IMR-90 (cell line): ENCODE data around the gene CFAP299. TPM values are rescaled to one million over a fixed set of nuclear protein-coding genes. Genes with fewer than 3 reads are reported as not detected.

ENCODE experiments used
- ATAC-seq: fragments of 200-7000 bp; cut with Tn5 transposase; 2 replicates; pipeline ENCODE4 v1.9.1; 2020; ENCODE audit warnings: low read depth, mild to moderate bottlenecking, moderate library complexity
- BruUV-seq: library from RNA; stranded (reverse); fragments of 400-500 nt; replicated peaks from 2 replicates; lab custom pipeline; 2021; lab: Mats Ljungman, UMichigan
- CTCF ChIA-PET: fragments of 300-600 bp; formaldehyde crosslinking; extraction: SDS; loops from one replicate; lab custom pipeline; 2021; ENCODE audit warnings: antibody characterized with exemption; lab: Yijun Ruan, JAX
- POLR2A ChIA-PET: fragments of 300-600 bp; sonication (Branson Sonifier 250); formaldehyde crosslinking; loops from one replicate; lab custom pipeline; 2022; ENCODE audit warnings: antibody characterized with exemption; ENCODE audit not compliant: unreplicated experiment; lab: Charles Lee
- DNase-seq: peaks from one replicate; pipeline ENCODE4 v3.0.0; 2013
- H2AFZ ChIP-seq: replicated peaks from 2 replicates; pipeline ENCODE3; 2013; ENCODE audit warnings: low read length, mild to moderate bottlenecking; ENCODE audit not compliant: poor library complexity
- H2AK5ac ChIP-seq: 2 replicates; pipeline ENCODE4 v1.6.1; 2013; ENCODE audit warnings: low read depth, low read length, inconsistent platforms
- H2AK9ac ChIP-seq: replicated peaks from 2 replicates; pipeline ENCODE3; 2013; ENCODE audit warnings: mild to moderate bottlenecking, low read depth, low read length, moderate library complexity; ENCODE audit not compliant: poor library complexity
- H2BK120ac ChIP-seq: 2 replicates; pipeline ENCODE4 v1.6.1; 2013; ENCODE audit warnings: low read depth, low read length, inconsistent platforms
- H2BK15ac ChIP-seq: 3 replicates; pipeline ENCODE4 v1.6.1; 2013; ENCODE audit warnings: low read depth, low read length, inconsistent platforms
- H2BK20ac ChIP-seq: 2 replicates; pipeline ENCODE4 v1.6.1; 2013; ENCODE audit warnings: low read depth, mild to moderate bottlenecking, inconsistent platforms, low read length, moderate library complexity
- H2BK5ac ChIP-seq: 2 replicates; pipeline ENCODE4 v1.6.1; 2013; ENCODE audit warnings: mild to moderate bottlenecking, low read depth, low read length, inconsistent platforms; ENCODE audit not compliant: poor library complexity, severe bottlenecking
- H3K14ac ChIP-seq: replicated peaks from 2 replicates; pipeline ENCODE4 v1.6.1; 2013; ENCODE audit warnings: low read depth, low read length, inconsistent platforms
- H3K18ac ChIP-seq: 2 replicates; pipeline ENCODE4 v1.6.1; 2013; ENCODE audit warnings: low read depth, low read length, control low read depth
- H3K23ac ChIP-seq: 2 replicates; pipeline ENCODE4 v1.6.1; 2013; ENCODE audit warnings: low read depth, low read length, inconsistent platforms
- H3K27ac ChIP-seq: 2 replicates; pipeline ENCODE4 v1.5.1; 2013; ENCODE audit warnings: mild to moderate bottlenecking, control low read depth, low read length; ENCODE audit not compliant: insufficient read depth
- H3K27me3 ChIP-seq: 2 replicates; pipeline ENCODE4 v1.6.1; 2013; ENCODE audit warnings: low read length; ENCODE audit not compliant: control insufficient read depth, insufficient read depth
- H3K36me3 ChIP-seq: 2 replicates; pipeline ENCODE4 v1.6.1; 2013; ENCODE audit warnings: low read length, mixed read lengths; ENCODE audit not compliant: control insufficient read depth, insufficient read depth
- H3K4ac ChIP-seq: 2 replicates; pipeline ENCODE4 v1.6.1; 2013; ENCODE audit warnings: low read depth, low read length, inconsistent platforms
- H3K4me1 ChIP-seq: 2 replicates; pipeline ENCODE4 v1.6.1; 2013; ENCODE audit warnings: low read length, mixed read lengths; ENCODE audit not compliant: control insufficient read depth, insufficient read depth
- H3K4me2 ChIP-seq: 2 replicates; pipeline ENCODE4 v1.6.1; 2013; ENCODE audit warnings: low read depth, mild to moderate bottlenecking, control low read depth, low read length, moderate library complexity
- H3K4me3 ChIP-seq: 2 replicates; pipeline ENCODE4 v1.5.1; 2013; ENCODE audit warnings: low read depth, mild to moderate bottlenecking, control low read depth, low read length, moderate library complexity; ENCODE audit not compliant: insufficient read depth
- H3K56ac ChIP-seq: 2 replicates; pipeline ENCODE4 v1.6.1; 2013; ENCODE audit warnings: low read length, inconsistent platforms; ENCODE audit not compliant: insufficient read depth; ENCODE audit errors: extremely low read depth
- H3K79me1 ChIP-seq, 2 experiments: 2 replicates each; pipeline ENCODE4 v1.6.1; 2013; ENCODE audit warnings: low read length in 2 of 2, inconsistent platforms in 1 of 2, low read depth in 1 of 2
- H3K9ac ChIP-seq: 2 replicates; pipeline ENCODE4 v1.6.1; 2013; ENCODE audit warnings: low read depth, low read length, control low read depth
- H3K9me1 ChIP-seq: 2 replicates; pipeline ENCODE4 v1.6.1; 2013; ENCODE audit warnings: low read length, inconsistent platforms; ENCODE audit not compliant: insufficient read depth
- H3K9me3 ChIP-seq: 2 replicates; pipeline ENCODE4 v1.6.1; 2013; ENCODE audit warnings: low read length; ENCODE audit not compliant: control insufficient read depth, insufficient read depth
- H4K20me1 ChIP-seq: 2 replicates; pipeline ENCODE4 v1.6.1; 2013; ENCODE audit warnings: low read length, inconsistent platforms; ENCODE audit not compliant: insufficient read depth
- H4K5ac ChIP-seq: 2 replicates; pipeline ENCODE4 v1.6.1; 2013; ENCODE audit warnings: mild to moderate bottlenecking, low read depth, low read length, control low read depth
- H4K8ac ChIP-seq, 2 experiments: 2 replicates each; pipeline ENCODE4 v1.6.1; 2013; ENCODE audit warnings: low read depth in 2 of 2, low read length in 2 of 2, control low read depth in 1 of 2, inconsistent platforms in 1 of 2
- H4K91ac ChIP-seq: 2 replicates; pipeline ENCODE4 v1.6.1; 2013; ENCODE audit warnings: low read depth, low read length, inconsistent platforms; ENCODE audit not compliant: insufficient read depth
- CHD1 ChIP-seq: IDR thresholded peaks from 2 replicates; pipeline ENCODE4 v1.6.1; 2012; ENCODE audit warnings: low read depth, low read length, improper control_type of control experiment
- MAZ ChIP-seq: IDR thresholded peaks from 2 replicates; pipeline ENCODE4 v1.6.1; 2012; ENCODE audit warnings: low read depth, mild to moderate bottlenecking, low read length, improper control_type of control experiment, moderate library complexity, borderline replicate concordance
- MXI1 ChIP-seq: IDR thresholded peaks from 2 replicates; pipeline ENCODE4 v1.6.1; 2012; ENCODE audit warnings: low read depth, mild to moderate bottlenecking, low read length, moderate library complexity, borderline replicate concordance
- RAD21 ChIP-seq: IDR thresholded peaks from 2 replicates; pipeline ENCODE4 v1.6.1; 2012; ENCODE audit warnings: low read length, improper control_type of control experiment
- WGBS, 2 experiments: methylation state at CpG; one replicate each; pipeline versions ENCODE4 v1.1.5 to v1.1.7; 2013; ENCODE audit warnings: missing lambda C conversion rate in 2 of 2; ENCODE audit not compliant: insufficient read length in 1 of 2; ENCODE audit errors: extremely low coverage in 2 of 2; 5-methylcytosine and 5-hydroxymethylcytosine counted together
- dilution Hi-C: fragments of 300-500 bp; cut with HindIII; formaldehyde crosslinking; loops from one replicate; pipeline ENCODE4 v1.14.3; 2018; ENCODE audit warnings: low sequenced_read_pairs; ENCODE audit not compliant: unreplicated experiment
- in situ Hi-C: fragments of 300-500 bp; cut with MboI; formaldehyde crosslinking; loops from 3 replicates; pipeline ENCODE4 v1.14.3; 2019; ENCODE audit warnings: low sequenced_read_pairs, inconsistent platforms, mixed read lengths
- intact Hi-C: fragments of 100-400 bp; cut with micrococcal nuclease; formaldehyde crosslinking; loops from 2 replicates; pipeline ENCODE4 v1.10.0; 2022
- polyA plus RNA-seq, 3 experiments: library from polyadenylated mRNA; depleted of rRNA; stranded (reverse); fragments of >200 nt; gene quantifications; 2 replicates each; pipeline ENCODE4 v1.2.3, GENCODE V29; 2012; ENCODE audit warnings: low replicate concordance in 1 of 3
- total RNA-seq: library from RNA; depleted of rRNA; stranded (reverse); fragments of >200 nt; gene quantifications from 2 replicates; pipeline ENCODE4 v1.2.3, GENCODE V29; 2012
- TF ChIP-seq, protein P1 (sequence below): fragments of 150-350 bp; IDR thresholded peaks from 2 replicates; pipeline ENCODE4 v1.6.1; 2017; ENCODE audit warnings: mild to moderate bottlenecking, antibody characterized with exemption, low read length, low read depth
- TF ChIP-seq, protein P2 (sequence below): fragments of 150-350 bp; IDR thresholded peaks from 2 replicates; pipeline ENCODE4 v1.6.1; 2016; ENCODE audit warnings: low read depth, mild to moderate bottlenecking, low read length, moderate library complexity, borderline replicate concordance

CFAP299 gene
- total and polyA plus RNA-seq, 2 of the 4 experiments (the other 2 are of a cell fraction), result 1.0 to 1.1 TPM

DNA sequence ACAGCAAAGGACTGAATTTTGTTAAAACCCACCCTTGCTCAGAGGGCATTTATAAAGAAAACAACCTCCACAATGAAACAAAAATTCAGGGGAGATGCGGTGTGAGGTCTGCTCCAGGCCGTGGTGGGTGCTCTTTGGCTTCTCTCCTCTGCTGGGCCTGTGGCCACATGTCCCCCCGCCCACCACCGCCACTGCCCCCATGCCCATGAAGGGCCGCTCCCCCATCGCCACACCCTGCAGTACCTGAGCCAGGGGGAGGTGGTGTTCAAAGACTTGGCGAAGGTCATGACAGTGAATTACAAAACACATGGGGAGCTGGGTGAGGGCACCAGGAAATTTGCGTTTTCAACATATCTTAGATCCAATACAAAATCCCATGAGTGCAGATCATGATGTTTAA lies 14.2 kb upstream of the CFAP299 start:
- peaks cover 0 to 20% of the 10 kb centered on the region in 2 experiments; a peak in 3 of 4 replicates for H3K79me1 ChIP-seq
- H2BK5ac ChIP-seq, result no peak overlapping the region
- H3K9me1 ChIP-seq, result peaks cover 2% of the 10 kb centered on the region; the same call in 1 of the 2 replicates
- no peaks in the 10 kb centered on the region for H3K27me3 ChIP-seq
- no TSS peak for BruUV-seq
- H3K4me3 ChIP-seq, result no peak overlapping the region
- H3K27ac ChIP-seq, result no peak overlapping the region
- no peak overlapping the region for H2BK120ac ChIP-seq
- peaks cover 5% of the 10 kb centered on the region for H3K4me1 ChIP-seq
- dilution Hi-C loops (no loop called here), intact Hi-C loops (loop anchor here (5.0 kb wide), 1 partner anchor 54 kb away; the partner anchor contains the start of gene FGF5), in situ Hi-C loops (no loop called here)
- TF ChIP-seq, protein P1, sequence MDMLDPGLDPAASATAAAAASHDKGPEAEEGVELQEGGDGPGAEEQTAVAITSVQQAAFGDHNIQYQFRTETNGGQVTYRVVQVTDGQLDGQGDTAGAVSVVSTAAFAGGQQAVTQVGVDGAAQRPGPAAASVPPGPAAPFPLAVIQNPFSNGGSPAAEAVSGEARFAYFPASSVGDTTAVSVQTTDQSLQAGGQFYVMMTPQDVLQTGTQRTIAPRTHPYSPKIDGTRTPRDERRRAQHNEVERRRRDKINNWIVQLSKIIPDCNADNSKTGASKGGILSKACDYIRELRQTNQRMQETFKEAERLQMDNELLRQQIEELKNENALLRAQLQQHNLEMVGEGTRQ, result no peak
- TF ChIP-seq RAD21 (no peak), MXI1 (no peak), CHD1 (no peak), MAZ (no peak)
- TF ChIP-seq, protein P2, sequence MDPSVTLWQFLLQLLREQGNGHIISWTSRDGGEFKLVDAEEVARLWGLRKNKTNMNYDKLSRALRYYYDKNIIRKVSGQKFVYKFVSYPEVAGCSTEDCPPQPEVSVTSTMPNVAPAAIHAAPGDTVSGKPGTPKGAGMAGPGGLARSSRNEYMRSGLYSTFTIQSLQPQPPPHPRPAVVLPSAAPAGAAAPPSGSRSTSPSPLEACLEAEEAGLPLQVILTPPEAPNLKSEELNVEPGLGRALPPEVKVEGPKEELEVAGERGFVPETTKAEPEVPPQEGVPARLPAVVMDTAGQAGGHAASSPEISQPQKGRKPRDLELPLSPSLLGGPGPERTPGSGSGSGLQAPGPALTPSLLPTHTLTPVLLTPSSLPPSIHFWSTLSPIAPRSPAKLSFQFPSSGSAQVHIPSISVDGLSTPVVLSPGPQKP, result no peak
- ChIA-PET POLR2A (no interaction called here), CTCF (no interaction called here)
- no peaks in the 10 kb centered on the region for H3K9me3 ChIP-seq
- WGBS, 2 experiments, result no CpG with 5 or more reads among the region's 8 CpGs
- no peaks in the 10 kb centered on the region for H3K36me3 ChIP-seq
- no peak overlapping the region for H3K18ac ChIP-seq
- no peak overlapping the region for H3K9ac ChIP-seq
- H4K20me1 ChIP-seq, result no peaks in the 10 kb centered on the region
- H3K23ac ChIP-seq, result no peak overlapping the region
- no peak overlapping the region for H3K4ac ChIP-seq
- ATAC-seq (no peak), DNase-seq (no peak)
- no peak overlapping the region for H4K8ac ChIP-seq
- H2BK20ac ChIP-seq, result peak overlapping the region; percentile 40; the same call in 1 of the 2 replicates
- no peak overlapping the region for H4K5ac ChIP-seq
- no peak overlapping the region for H3K14ac ChIP-seq
- no peak overlapping the region for H2AFZ ChIP-seq
- no peak overlapping the region for H2AK9ac ChIP-seq
- H4K91ac ChIP-seq, result no peak overlapping the region
- no peak overlapping the region for H2BK15ac ChIP-seq
- H2AK5ac ChIP-seq, result no peak overlapping the region; the same call in 1 of the 2 replicates
- H3K4me2 ChIP-seq, result no peak overlapping the region
- H3K56ac ChIP-seq, result no peak overlapping the region
